Fibroblast of skin of left quadriceps (primary cell): ENCODE data around the gene SRSF2.
"Not testable (repeated sequence)": the region's sequence is repeated elsewhere in the genome, so short reads cannot be mapped to it uniquely, and the experiment has no call there.

Experiments
- DNase-seq, 2 experiments: peaks; one replicate each; pipeline ENCODE4 v3.0.0-alpha.2; 2013; ENCODE audit warnings: low read depth in 2 of 2

The SRSF2 gene

DNA sequence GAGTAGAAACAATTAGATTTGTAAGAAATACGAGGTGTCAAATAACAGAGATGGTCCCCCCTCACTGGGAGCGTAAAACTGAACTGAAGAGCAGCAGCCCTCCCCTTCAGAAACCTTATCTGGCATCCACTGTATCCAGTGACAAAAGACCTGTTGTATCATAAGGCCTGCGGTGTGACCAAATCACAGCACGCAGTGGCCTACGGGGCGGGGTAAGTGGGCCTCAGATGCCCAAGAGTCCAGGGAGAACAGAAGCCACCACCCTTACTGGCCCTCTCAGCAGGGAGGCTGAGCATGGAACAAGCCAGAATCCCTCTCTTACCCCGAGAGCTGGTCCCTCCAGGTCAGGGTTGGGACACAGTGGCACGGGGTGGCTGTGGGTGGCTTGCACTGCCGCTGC is 16.2 kb downstream of the SRSF2 start:
- DNase-seq: no peak

DNA sequence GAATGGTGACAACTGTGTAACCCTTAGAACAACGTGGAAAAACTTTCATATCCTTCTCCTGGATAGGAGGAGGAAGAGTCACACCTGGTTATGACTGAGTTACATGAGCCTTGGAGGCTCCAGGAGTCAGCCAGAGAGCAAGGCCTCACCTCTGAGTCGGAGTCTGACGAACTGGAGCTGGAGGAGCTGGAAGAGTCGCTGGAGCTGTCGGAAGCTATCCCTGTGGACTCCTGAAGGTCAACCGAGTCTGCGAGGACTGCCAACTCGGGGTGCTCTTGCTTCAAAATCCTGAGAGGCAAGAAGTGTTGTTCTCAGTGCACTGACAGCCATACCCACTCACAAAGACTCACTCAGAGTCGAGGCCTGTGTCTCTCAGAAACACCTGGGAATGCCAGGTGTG is 16.9 kb downstream of the SRSF2 start:
- no peak for DNase-seq

DNA sequence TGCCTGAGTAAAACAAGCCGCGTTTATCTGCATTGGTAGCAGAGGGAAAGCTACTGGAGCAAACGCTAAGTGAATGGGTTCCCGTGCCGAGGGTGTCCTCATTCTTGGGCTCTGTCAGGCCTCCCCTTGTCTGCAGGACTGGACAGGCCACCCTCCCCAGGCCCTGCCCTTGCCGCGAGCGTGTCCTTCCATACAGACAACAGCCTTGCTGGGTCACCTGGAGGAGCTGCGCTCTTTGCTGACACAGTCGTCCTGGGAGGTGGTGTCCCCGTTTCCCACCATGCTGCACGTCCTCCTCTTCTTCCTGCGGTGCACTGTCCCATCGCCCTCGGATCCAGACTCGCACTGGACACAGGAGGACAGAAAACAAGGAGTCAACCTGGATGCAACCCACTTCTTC is 18.6 kb downstream of the SRSF2 start:
- no peak for DNase-seq

DNA sequence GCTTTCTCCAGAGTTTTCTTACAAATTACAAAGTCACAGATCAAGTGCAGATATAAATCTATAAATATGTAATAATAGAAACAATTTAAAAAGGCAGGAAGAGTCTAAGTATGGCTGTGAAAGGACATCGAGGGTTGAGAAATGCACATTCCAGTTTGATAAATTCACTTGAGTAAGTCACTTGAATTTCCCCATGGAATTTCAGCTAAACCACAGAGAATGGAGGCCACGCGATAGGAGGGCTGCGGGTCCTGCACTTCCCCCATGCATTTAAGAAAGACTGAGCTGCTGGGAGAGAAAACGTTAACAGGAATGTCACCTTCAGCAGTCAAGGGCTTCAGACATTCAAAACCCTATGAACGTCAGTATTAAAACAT is 20.3 kb downstream of the SRSF2 start:
- peak; percentile 85 for DNase-seq

DNA sequence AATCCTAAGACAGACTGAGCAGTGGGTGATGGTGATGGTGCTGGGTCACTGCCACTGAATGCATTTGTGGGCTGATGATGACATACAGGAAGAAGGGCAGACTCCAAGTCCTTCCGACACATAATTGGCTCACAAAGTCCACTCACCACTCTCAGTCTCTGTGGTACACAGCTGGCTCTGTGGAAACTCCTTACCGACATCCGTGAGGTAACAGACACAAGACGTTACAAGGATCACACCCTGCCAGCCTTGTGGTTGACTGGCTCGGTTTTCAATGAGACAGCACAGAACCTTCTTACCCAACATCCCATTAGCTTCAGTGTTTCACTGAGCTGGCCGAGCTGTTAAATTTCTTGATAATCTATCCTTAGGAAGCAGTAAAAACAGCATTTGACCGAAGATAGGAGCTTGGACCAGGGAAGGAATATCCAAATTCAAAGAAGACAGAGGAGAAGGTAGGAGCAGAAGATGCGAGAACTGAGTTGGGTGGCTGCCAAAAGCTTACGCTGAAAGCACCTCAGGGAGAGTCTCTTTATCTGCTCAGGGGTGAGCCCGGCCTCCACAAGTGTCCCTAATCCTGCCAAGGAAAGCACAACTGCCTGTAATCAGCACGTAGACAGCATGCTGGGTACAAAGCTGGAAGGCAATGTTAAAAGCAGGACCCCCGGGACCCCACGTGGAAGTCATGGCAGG is 20.8 kb downstream of the SRSF2 start:
- DNase-seq: peak; percentile 89 to 91

DNA sequence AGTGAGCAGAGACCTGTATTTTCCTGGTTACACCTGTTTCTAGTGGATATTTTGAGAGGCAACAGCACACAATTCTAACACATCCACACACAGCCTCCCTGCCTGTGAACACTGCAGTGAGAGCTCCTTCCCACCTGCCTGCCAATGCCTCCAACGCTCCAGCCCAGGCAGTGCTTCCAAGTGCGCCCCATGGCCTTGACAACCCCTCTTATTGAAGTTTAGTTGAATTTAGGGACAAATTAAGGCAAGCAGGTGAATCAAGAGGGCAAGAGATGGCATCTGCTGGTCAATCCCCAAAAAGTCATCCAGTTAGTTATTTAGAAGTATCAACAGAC is 21.7 kb downstream of the SRSF2 start:
- DNase-seq: no peak

DNA sequence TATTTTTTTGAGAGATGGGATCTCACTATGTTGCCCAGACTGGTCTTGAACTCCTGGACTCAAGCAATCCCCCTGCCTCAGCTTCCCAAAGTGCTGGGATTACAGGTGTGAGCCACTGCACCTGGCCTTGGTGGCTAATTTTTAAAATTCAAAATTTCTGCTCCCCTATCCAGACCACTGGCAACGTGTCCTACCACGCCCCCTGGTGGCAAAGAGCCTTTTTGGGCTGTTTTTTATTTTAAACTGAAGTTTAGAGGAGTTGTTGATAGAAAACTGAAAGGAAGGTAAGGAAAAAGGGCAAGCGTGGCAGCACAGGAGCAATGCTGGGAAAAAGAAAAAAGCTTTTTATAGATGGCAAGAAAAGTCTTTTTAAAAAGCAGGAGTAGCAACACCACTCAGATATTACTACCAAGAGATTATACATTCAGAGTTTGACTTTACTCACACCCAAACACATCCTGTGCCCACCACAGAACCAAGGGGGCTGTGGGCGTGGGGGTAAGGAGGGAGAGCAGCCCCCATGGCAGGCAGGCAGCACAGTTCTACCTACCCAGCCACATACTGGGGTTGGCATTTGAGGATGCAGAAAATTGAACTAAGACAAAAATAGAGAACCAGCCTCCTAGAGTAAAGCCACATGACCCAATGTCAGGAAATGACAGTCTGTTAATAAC is 22.2 kb downstream of the SRSF2 start:
- no peak for DNase-seq

DNA sequence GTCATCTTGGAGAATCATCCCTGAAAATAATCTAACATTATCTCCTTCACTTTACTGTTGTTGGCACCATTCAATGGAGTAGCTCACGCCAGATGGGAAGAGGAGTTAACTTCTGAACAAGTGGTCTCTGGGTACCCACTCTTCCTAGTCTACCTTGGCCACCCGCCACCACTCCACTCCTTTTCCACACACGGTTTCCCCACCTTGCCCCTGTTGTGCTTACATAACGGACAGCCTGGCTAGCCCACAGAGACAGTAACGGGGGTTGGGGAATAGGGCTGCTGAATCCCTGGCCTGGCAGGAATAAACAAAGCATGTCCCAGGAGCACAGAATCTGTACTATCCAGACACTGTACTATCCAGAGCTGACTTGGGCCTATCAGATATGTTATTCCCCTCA is 22.8 kb downstream of the SRSF2 start:
- no peak for DNase-seq

DNA sequence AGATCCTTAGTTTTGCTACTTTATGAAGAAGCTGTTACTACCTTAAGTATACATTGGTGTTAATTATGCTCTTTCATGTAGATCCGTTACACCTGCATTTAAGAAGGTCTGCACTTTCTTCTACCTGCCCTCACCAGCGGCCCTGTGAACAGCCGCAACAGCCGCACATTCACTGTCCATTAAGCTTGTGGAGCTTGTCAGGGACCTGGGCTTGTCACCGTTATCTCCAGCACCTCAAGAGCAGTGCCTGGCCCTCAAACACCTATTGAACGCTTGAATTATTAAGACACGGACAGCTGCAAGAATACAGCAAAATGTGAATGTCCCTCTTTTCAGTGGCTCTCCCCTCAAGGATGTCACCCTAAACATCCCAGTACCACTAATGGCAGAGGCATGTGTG is 23.4 kb downstream of the SRSF2 start:
- DNase-seq: no peak

DNA sequence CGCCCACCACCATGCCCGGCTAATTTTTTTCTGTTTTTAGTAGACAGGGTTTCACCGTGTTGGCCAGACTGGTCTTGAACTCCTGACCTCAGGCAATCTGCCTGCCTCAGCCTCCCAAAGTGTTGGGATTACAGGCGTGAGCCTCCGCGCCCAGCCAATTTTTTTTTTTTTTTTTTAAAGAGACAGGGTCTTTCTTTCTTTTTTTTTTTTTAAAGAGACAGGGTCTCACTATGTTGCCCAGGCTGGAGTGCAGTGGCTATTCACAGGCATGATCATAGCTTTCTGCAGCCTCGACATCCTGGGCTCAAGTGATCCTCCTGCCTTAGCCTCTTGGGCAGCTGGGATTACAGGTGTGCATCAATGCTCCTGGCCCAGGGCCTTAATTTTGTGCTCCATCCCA is 24.8 kb downstream of the SRSF2 start:
- DNase-seq: not testable (repeated sequence)

DNA sequence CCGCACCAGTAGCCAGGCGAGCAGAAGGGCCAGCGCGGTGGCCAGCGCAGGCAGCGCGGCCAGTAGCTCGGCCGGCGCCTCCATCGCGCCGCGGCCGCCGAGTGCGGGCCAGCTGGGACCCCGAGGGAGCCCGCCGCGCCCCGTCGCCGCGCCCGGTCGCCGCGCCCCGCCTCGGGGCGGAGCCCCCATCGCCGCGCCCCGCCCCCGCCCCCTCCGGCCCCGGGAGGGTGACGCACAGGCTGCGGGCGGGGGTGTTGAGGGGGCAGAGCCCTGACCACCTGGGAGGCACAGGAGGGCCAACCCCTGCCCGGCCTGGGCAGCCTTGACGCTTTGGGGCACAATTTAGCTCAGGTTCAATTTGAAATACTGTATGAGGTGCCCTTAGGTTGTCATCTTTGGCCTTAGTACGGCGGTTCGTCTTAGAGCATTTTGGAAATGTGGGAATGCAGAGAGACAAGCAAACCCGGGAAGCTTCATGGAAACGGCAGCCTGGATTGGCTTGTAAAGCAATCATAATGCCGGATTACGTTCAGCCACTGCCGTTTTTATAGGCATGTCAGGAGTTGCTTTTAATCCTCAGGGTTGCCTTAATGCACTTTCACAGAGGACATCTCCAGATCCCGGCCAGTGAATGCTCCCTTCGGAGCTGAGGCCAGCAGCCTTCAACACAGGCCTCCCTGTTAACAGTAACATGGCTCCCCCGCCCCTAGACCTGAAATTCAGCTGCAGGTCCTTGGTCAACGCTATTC is 26.1 kb downstream of the SRSF2 start, which contains the start of gene MXRA7:
Gene MXRA7 (minus strand): TSS at position 103 of the 749 bp plus-strand sequence. CDS start 19 bp downstream, at position 84.
- DNase-seq: no peak

DNA sequence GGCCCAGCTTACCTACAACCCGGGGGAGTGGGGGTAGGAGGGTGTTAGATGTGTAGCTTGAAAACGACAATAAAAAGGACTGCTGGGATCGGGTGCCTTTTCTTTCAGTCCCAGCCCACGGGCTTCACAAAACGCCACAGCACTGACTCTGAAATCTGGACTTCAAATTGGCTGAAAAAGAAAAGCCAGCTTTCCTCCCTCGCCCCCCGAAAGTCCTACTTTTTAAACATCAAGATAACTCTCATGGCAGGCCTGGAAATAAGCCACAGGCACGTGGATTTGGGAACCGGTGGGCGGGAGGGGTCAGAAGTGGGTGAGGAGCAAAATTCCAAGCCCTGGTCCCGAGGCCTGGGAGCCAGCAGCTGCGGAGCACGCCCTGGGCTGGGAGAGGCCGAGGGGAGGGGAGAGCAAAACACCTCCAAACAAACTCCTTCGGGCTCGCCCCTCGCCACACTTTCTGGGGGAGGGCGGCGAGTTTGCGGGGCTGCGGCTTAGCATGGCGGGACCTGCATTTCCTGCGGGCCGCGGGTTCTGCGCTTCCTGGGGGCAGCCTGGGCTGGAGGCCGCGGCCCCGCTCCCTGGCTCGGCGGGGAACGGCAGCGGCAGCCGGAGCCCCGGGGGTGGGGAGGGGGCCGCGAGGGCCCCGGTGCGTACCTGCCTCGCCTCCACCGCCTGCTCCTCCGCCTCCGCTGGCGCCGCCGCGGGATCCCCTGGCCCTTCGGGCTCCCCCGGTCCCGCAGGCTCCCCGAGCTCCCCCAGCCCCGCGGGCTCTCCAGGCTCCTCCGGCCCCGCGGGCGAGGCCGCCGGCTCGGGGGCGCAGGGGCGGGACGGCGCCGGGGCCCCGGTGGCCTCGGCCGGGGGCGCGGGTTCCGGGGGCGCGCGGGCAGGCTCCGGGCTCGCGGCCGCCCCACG is 26.9 kb downstream of the SRSF2 start:
- DNase-seq: not testable (repeated sequence)

DNA sequence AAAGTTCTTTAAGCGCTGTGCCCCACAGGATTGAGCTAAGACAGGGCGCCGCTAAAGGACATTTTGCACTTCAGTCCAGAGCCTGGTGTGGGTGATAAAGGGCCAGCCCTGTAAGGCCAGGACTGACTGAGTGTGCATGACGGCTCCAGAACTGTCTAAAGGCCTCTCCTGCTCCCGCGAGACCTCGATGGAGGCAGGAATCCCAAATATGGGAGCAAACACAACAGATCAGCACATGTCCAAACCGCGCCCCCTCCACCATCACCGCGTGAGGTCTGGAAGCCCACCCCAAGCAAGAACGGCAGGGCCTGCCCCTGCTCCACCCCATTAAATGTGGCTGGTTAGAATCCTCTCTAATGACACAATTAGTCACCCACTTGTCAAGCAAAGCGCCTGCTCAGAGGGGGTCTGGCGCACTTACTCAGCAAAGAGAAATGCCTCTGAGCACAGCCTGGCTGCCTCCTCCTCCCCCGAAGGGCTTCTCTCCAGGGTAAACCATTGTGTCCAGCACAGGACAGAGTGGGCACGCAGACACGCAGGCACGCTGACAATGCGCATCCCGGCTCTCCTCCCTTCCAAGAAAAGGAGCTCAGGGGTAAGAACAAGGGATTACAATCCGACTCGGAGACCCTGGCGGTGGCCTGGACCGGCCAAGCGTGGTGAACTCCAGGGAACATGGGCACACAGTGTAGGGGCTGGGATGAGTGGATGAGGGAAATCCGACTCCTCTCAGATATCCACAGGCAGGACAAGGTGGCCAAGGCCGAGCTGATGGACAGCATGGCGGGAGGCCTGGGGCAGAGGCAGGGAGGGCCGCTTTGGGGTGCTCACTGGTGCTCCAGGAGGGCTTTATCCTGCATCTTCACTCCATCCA is 27.8 kb downstream of the SRSF2 start:
- peak; percentile 97 to 98 for DNase-seq

DNA sequence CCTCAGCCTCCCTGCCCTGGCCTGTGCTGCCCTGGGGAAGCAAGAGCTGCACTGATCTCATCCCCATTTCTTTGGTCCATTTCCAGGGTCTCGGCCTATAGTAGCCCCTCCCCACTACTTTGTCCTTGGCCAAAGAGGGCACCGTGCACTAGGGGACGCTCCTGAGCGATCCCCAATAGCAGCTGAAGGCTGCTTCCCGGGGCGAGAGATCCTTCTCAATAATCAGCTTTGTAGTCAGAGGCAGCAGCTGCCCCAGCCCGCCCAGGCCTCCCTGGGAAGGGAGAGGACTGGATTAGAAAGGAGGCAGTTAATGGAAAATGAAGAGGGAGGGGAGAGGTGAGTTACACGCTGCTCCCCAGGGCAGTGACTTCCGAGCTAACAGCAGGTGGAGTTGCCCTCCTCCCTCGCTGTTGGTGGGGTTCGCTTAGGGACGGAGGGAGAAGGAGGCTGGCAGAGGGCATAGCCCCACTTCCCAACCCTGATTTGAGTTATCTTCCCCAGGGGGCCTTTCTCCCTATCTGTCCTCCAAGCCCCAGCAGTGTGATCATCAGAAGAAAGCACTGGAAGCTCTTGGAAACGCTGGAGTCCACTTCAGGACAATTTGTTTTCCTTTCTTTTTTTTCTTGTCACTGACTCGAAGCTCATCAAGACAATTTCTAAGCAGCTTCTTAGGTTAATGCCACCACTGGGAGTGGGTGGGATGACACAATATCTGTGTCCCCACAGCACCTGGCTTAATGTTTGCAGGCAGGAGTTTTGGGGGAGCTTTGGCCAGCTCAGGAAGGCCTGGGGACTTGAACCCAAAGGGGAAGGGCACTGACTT is 28.9 kb downstream of the SRSF2 start:
- no peak for DNase-seq

DNA sequence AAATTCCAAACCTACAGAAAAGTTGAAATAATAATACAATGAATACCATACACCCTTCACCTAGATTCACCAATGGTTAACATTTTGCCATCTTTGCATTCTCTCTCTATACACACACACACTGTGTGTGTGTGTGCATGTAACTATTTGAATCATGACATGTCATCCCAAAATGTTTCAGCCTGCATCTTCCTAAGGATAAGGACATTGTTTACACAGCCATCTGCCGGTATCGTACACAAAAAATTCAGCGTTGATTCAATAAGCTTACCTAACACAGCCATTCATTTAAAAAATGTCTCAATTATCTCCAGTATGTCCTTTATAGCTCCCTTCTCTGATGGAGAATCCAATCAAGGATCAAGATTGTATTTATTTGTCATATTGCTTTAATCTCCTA is 30.3 kb downstream of the SRSF2 start:
- DNase-seq: no peak

DNA sequence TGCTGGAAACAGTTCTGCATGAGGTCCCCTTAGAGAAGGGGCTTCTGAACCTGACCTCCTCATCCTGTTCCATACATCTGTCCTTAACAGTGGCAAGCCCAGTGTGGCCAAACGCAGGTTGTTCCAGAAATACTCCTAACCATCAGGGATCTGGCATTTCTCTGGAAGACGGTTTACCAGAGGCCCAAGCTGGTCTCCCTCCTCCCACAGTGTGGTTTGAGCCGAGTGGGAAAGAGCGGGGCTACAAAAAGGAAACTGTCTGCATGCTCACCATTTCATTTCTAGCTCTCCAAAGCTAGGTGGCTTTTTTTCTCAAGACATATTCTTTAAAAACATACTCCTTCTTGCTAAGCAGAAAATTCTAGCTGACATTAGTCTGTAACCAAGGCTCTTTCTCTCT is 32.3 kb downstream of the SRSF2 start:
- no peak for DNase-seq

DNA sequence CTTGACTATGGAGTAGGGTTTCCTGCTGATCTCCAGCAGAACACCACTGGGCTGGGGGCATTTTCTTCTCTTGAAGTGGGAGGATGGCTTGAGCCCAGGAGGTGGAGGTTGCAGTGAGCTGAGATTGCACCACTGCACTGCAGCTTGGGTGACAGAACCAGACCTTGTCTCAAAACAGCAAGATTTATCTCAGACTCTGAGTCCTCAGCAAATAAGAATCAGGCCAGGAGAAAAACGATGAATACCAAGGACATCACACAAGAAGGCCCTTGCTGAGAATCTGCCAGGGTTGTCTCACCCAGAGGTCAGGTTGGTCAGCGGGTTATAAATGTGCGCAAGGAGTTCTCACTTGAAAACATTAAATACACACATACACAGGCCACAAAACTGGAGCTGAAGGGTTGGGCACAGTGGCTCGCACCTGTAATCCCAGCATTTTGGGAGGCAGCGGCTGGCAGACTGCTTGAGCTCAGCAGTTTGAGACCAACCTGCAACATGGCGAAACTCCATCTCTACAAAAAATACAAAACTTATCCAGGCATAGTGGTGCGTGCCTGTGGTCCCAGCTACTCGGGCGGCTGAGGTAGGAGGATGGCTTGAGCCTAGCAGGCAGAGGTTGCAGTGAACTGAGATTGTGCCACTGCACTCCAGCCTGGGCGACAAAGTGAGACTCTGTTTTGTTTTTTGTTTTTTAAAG is 34.0 kb downstream of the SRSF2 start:
- no peak for DNase-seq

DNA sequence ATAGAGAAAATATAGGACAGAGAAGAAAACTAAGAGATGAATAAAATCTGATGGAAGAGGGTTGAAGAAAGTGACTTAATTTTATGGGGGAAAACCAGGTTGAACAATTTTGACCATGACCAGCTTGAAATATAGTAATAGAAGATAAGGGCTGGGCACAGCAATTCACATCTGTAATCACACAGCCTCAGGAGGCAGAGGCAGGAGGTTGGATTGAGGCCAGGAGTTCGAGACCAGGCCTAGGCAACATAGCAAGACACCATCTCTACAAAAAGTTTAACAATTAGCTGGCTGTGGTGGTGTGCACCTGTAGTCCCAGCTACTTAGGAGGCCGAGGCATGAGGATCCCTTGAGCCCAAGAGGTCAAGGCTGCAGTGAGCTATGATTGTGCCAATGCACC is 35.1 kb downstream of the SRSF2 start:
- no peak for DNase-seq

DNA sequence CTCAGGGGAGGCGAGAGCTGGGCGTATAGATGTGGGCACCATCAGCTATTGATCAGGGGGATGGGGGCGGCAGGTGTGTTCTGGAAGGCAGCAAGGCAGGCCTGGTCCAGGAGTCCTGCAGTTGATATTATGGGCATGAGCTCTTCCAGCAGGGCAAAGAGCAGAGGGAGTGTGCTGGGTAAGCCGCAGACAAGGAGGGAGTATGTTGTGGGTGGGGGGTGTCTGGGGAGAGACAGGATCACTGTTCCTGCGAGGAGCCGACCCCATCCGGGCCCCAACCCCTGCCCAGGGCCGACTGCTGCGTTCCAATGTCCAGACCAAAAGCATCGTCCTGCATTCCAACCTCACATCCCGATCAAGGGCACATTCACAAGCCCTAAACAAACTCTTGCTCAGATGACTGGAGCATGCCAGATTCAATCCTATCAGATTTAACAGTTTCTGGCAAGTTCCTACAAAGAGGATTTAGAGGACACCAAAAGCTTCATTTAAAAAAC is 35.6 kb downstream of the SRSF2 start:
- DNase-seq: no peak
